PC-3 (cell line): ENCODE data around the gene KANSL3. TPM values are rescaled to one million over a fixed set of nuclear protein-coding genes. Genes with fewer than 3 reads are reported as not detected.
A peak's percentile ranks its signal among the peaks of the same experiment; 100 is the strongest.
"Not testable (repeated sequence)": the region's sequence is repeated elsewhere in the genome, so short reads cannot be mapped to it uniquely, and the experiment has no call there.

ENCODE experiments used
- ATAC-seq: fragments of 200-7000 bp; cut with Tn5 transposase; 2 replicates; pipeline ENCODE4 v1.9.1; 2020; ENCODE audit warnings: mild to moderate bottlenecking, moderate library complexity
- BruUV-seq: library from RNA; stranded (reverse); fragments of 400-500 nt; replicated peaks from 2 replicates; lab custom pipeline; 2021; lab: Mats Ljungman, UMichigan
- CTCF ChIA-PET: fragments of 300-600 bp; sonication (Branson Sonifier 250); formaldehyde crosslinking; loops from one replicate; lab custom pipeline; 2022; ENCODE audit warnings: antibody characterized with exemption; lab: Charles Lee
- POLR2A ChIA-PET: fragments of 300-600 bp; sonication (Branson Sonifier 250); formaldehyde crosslinking; loops from one replicate; lab custom pipeline; 2022; ENCODE audit warnings: antibody characterized with exemption; ENCODE audit not compliant: unreplicated experiment; lab: Charles Lee
- DNase-seq: peaks from one replicate; pipeline ENCODE4 v3.0.0-alpha.2; 2015
- H2AFZ ChIP-seq: fragments of 300-600 bp; sonication (generic); 2 replicates; pipeline ENCODE4 v1.6.0; 2016; ENCODE audit warnings: antibody characterized with exemption, low read length
- H3F3A ChIP-seq: fragments of 300-600 bp; sonication (generic); one replicate; pipeline ENCODE4 v1.6.0; 2017; ENCODE audit warnings: antibody characterized with exemption, low read length, control low read depth, mild to moderate bottlenecking; ENCODE audit not compliant: unreplicated experiment
- H3K27ac ChIP-seq: fragments of 300-600 bp; sonication (generic); 2 replicates; pipeline ENCODE4 v1.5.1; 2016; ENCODE audit warnings: mild to moderate bottlenecking, low read length
- H3K27me3 ChIP-seq: fragments of 300-600 bp; sonication (generic); 2 replicates; pipeline ENCODE4 v1.6.1; 2016; ENCODE audit warnings: low read length, mixed read lengths
- H3K36me3 ChIP-seq: fragments of 300-600 bp; sonication (generic); 2 replicates; pipeline ENCODE4 v1.6.1; 2016; ENCODE audit warnings: low read depth, mixed run types, low read length, mixed read lengths
- H3K4me1 ChIP-seq: fragments of 300-600 bp; sonication (generic); 2 replicates; pipeline ENCODE4 v1.5.1; 2016; ENCODE audit warnings: low read length; ENCODE audit not compliant: insufficient read depth
- H3K4me2 ChIP-seq: fragments of 300-600 bp; sonication (generic); 2 replicates; pipeline ENCODE4 v1.6.0; 2016; ENCODE audit warnings: low read length
- H3K4me3 ChIP-seq: fragments of 300-600 bp; sonication (generic); 2 replicates; pipeline ENCODE4 v1.5.1; 2016; ENCODE audit warnings: mild to moderate bottlenecking, low read length, mixed read lengths
- H3K79me2 ChIP-seq: fragments of 300-600 bp; sonication (generic); 2 replicates; pipeline ENCODE4 v1.6.1; 2017; ENCODE audit warnings: low read length, mixed read lengths
- H3K9ac ChIP-seq: fragments of 300-600 bp; sonication (generic); 2 replicates; pipeline ENCODE4 v1.6.0; 2016; ENCODE audit warnings: mild to moderate bottlenecking, low read length
- H3K9me2 ChIP-seq: fragments of 300-600 bp; sonication (generic); replicated peaks from 2 replicates; pipeline ENCODE4 v1.6.1; 2016; ENCODE audit warnings: mixed run types, low read length, mixed read lengths
- H3K9me3 ChIP-seq: fragments of 300-600 bp; sonication (generic); 2 replicates; pipeline ENCODE4 v1.6.1; 2016; ENCODE audit warnings: low read length, mixed read lengths
- H4K20me1 ChIP-seq: fragments of 300-600 bp; sonication (generic); 2 replicates; pipeline ENCODE4 v1.6.1; 2016; ENCODE audit warnings: low read length, mixed read lengths
- EZH2 ChIP-seq: fragments of 300-600 bp; sonication (generic); IDR thresholded peaks from one replicate; pipeline ENCODE4 v1.6.1; 2017; ENCODE audit warnings: antibody characterized with exemption, mild to moderate bottlenecking, low read length; ENCODE audit not compliant: unreplicated experiment
- EZH2phosphoT487 ChIP-seq: fragments of 300-600 bp; sonication (generic); IDR thresholded peaks from 2 replicates; pipeline ENCODE4 v1.6.1; 2018; ENCODE audit warnings: mild to moderate bottlenecking, antibody characterized with exemption, low read length, borderline replicate concordance
- intact Hi-C: fragments of 100-400 bp; cut with micrococcal nuclease; formaldehyde crosslinking; loops from 2 replicates; pipeline ENCODE4 v1.9.0; 2023
- total RNA-seq: library from RNA; depleted of rRNA; stranded (reverse); fragments of >200 nt; gene quantifications from 2 replicates; pipeline ENCODE4 v1.2.3, GENCODE V29; 2014
- TF ChIP-seq, protein P1 (sequence below): fragments of 300-600 bp; sonication (generic); conservative IDR thresholded peaks from 2 replicates; pipeline ENCODE4 v1.5.1; 2017; ENCODE audit warnings: antibody characterized with exemption, low read depth, mild to moderate bottlenecking, low read length

KANSL3 gene
- total RNA-seq, 1 experiment from 2014 or later: 30.6 TPM

DNA sequence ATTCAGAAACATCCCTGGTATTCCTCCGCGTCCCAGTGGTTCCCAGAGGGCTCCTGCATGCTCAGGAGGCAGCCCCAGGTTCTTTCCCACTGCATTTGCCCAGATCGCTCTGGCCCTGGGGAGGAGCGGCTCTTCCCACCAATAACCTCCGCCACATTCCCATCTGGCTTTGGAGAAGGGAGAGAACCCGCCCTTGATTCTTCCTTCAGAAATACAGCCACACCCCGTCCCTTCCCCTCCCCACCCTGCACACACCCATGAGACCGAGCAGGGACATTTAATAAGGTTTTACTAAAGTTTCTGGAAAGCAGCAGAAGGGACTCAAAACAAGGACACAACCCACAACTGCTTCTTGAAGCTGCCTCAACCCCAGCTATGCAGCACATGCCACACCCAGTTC, 79.6 kb downstream of the KANSL3 start:
- ATAC-seq (no peak), DNase-seq (no peak)
- Histone ChIP-seq H3K36me3 (no peaks in the 10 kb centered on the region), H3K9ac (no peak overlapping the region), H3K4me1 (peaks cover 27% of the 10 kb centered on the region), H3K27ac (no peak overlapping the region), H3F3A (no peaks in the 10 kb centered on the region), H4K20me1 (no peaks in the 10 kb centered on the region), H3K9me2 (no peaks in the 10 kb centered on the region), H3K27me3 (no peaks in the 10 kb centered on the region), H2AFZ (no peak overlapping the region), H3K4me2 (no peak overlapping the region), H3K4me3 (no peak overlapping the region), H3K9me3 (no peaks in the 10 kb centered on the region), H3K79me2 (no peaks in the 10 kb centered on the region)
- intact Hi-C loops: no loop called here
- ChIA-PET CTCF (no interaction called here), POLR2A (no interaction called here)
- BruUV-seq: no TSS peak
- TF ChIP-seq EZH2 (no peak), EZH2phosphoT487 (no peak)
- TF ChIP-seq, protein P1, sequence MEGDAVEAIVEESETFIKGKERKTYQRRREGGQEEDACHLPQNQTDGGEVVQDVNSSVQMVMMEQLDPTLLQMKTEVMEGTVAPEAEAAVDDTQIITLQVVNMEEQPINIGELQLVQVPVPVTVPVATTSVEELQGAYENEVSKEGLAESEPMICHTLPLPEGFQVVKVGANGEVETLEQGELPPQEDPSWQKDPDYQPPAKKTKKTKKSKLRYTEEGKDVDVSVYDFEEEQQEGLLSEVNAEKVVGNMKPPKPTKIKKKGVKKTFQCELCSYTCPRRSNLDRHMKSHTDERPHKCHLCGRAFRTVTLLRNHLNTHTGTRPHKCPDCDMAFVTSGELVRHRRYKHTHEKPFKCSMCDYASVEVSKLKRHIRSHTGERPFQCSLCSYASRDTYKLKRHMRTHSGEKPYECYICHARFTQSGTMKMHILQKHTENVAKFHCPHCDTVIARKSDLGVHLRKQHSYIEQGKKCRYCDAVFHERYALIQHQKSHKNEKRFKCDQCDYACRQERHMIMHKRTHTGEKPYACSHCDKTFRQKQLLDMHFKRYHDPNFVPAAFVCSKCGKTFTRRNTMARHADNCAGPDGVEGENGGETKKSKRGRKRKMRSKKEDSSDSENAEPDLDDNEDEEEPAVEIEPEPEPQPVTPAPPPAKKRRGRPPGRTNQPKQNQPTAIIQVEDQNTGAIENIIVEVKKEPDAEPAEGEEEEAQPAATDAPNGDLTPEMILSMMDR: no peak

DNA sequence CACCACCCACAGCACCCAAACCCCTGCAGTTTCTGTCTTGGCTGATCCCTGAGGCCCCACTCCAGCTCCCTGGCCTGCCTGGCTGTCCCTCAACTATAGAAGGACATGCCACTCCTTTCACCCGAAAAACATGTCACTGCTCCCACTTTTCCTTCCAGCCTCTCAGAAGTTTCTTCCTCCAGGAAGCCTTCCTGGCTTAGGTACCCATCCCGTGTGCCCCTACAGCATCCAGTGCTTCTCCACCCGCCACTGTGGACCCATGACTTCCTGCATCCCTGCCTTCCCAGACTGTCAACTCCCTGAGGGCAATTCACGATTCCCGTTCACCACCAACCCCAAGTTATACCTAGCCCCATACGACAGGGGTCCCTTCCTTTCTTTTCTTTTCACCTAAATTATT, 80.1 kb downstream of the KANSL3 start:
- ATAC-seq: no peak
- no peak overlapping the region for H3K4me2 ChIP-seq
- H3K79me2 ChIP-seq: no peaks in the 10 kb centered on the region
- BruUV-seq: no TSS peak
- no peaks in the 10 kb centered on the region for H3K36me3 ChIP-seq
- peaks cover 27% of the 10 kb centered on the region for H3K4me1 ChIP-seq
- CTCF ChIA-PET: no interaction called here
- DNase-seq: no peak
- H3K27me3 ChIP-seq: no peaks in the 10 kb centered on the region
- TF ChIP-seq, protein P1: no peak
- TF ChIP-seq EZH2: no peak
- H3K4me3 ChIP-seq: no peak overlapping the region
- H3K27ac ChIP-seq: no peak overlapping the region
- H2AFZ ChIP-seq: no peak overlapping the region
- H3F3A ChIP-seq: no peaks in the 10 kb centered on the region
- intact Hi-C loops: no loop called here
- H4K20me1 ChIP-seq: no peaks in the 10 kb centered on the region
- POLR2A ChIA-PET: no interaction called here
- no peaks in the 10 kb centered on the region for H3K9me3 ChIP-seq
- H3K9me2 ChIP-seq: no peaks in the 10 kb centered on the region
- no peak overlapping the region for H3K9ac ChIP-seq

DNA sequence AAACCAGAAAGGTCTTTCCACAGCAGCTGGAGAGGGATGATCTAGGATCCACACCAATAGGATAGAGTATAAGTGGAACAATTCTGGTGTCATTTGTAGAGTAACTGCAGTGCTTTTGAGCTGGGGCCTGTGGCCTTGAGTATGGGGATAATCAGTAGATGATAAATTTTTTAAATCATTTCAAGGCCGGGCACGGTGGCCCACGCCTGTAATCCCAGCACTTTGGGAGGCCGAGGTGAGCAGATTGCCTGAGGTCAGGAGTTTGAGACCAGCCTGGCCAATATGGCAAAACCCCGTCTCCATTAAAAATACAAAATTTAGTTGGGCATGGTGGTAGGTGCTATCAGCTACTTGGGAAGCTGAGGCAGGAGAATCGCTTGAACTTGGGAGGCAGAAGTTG, 80.7 kb downstream of the KANSL3 start:
- H3K9me2 ChIP-seq, H3K36me3 ChIP-seq, H3K9me3 ChIP-seq, DNase-seq, intact Hi-C loops, BruUV-seq, POLR2A ChIA-PET, CTCF ChIA-PET, H4K20me1 ChIP-seq, H3K79me2 ChIP-seq, H3F3A ChIP-seq, H3K27me3 ChIP-seq, H3K4me3 ChIP-seq, H3K9ac ChIP-seq, ATAC-seq: not testable (repeated sequence)
- Histone ChIP-seq H2AFZ (peak overlapping the region; percentile 24; the same call in 1 of the 2 replicates), H3K27ac (peak overlapping the region; percentile 75), H3K4me2 (peak overlapping the region; percentile 25; the same call in 1 of the 2 replicates), H3K4me1 (peaks cover 27% of the 10 kb centered on the region)
